Measurements from ENCODE around the gene CFAP99.

The CFAP99 gene

DNA sequence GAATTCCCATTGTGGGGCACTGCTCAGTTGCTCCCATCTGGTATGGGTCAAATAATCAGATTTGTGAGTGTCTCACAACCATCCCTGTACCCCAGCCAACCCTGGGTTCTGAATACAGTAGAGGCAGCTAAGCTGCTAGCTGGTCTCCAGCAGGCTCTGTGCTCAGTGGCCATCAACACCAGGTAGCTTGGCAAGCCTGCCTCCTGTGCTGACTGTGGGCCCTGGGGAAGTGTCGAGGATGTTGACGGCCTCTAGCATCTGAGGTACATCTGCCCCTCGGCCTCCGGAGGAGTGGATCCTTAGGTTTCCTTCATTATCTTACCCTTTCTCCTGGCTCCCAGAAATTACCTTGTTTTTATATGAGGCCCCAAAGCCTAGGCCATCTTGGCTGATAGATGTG lies 63.4 kb downstream of the CFAP99 start:
- Histone ChIP-seq H3K4me2 (no peak overlapping the region), H3K27me3 (ENCODE audit: insufficient read depth, low read depth) (no peaks in the 10 kb centered on the region), H2AFZ (ENCODE audit: low read depth) (no peak overlapping the region), H3K79me2 (ENCODE audit: insufficient read depth, low read depth) (peaks cover 97% of the 10 kb centered on the region), H3K4me3 (IDR thresholded peaks at IDR 0.05; ENCODE audit: insufficient read depth, low read depth, low read length) (no peak overlapping the region), H3K9ac (no peak overlapping the region), H3K4me1 (ENCODE audit: low read depth, poor library complexity, severe bottlenecking) (peaks cover 8% of the 10 kb centered on the region), H3K27ac (no peak overlapping the region), H4K20me1 (ENCODE audit: insufficient read depth) (peaks cover 30% of the 10 kb centered on the region), H3K36me3 (ENCODE audit: insufficient read depth) (no peaks in the 10 kb centered on the region)
- TF ChIP-seq, protein P1, sequence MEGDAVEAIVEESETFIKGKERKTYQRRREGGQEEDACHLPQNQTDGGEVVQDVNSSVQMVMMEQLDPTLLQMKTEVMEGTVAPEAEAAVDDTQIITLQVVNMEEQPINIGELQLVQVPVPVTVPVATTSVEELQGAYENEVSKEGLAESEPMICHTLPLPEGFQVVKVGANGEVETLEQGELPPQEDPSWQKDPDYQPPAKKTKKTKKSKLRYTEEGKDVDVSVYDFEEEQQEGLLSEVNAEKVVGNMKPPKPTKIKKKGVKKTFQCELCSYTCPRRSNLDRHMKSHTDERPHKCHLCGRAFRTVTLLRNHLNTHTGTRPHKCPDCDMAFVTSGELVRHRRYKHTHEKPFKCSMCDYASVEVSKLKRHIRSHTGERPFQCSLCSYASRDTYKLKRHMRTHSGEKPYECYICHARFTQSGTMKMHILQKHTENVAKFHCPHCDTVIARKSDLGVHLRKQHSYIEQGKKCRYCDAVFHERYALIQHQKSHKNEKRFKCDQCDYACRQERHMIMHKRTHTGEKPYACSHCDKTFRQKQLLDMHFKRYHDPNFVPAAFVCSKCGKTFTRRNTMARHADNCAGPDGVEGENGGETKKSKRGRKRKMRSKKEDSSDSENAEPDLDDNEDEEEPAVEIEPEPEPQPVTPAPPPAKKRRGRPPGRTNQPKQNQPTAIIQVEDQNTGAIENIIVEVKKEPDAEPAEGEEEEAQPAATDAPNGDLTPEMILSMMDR (conservative IDR thresholded peaks at IDR 0.05; ENCODE audit: low read depth, low read length) = no peak

DNA sequence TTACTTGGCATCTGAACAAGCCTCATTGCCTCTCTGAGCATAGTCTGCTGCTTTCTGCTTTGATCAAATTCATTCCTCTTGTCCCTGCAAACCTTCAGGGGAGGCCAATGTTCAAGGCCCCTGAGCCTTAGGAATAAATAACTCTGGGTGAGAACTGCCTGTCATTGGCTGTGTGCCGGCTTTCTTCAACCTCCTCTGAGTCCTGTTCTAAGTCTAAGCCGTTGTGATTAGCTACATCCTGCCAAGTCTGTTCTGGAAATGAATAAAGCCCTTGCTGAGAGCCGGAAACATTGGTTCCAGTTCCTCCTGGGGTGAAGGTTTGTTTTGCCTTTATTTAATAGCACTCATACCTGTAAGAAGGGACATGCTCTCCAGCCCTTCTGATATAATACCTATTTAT lies 63.9 kb downstream of the CFAP99 start:
- Histone ChIP-seq H3K27me3 (ENCODE audit: insufficient read depth, low read depth) (no peaks in the 10 kb centered on the region), H3K79me2 (ENCODE audit: insufficient read depth, low read depth) (peaks cover 94% of the 10 kb centered on the region), H2AFZ (ENCODE audit: low read depth) (no peak overlapping the region), H3K4me1 (ENCODE audit: low read depth, poor library complexity, severe bottlenecking) (peaks cover 13% of the 10 kb centered on the region), H3K27ac (no peak overlapping the region), H3K4me3 (IDR thresholded peaks at IDR 0.05; ENCODE audit: insufficient read depth, low read depth, low read length) (no peak overlapping the region), H3K9ac (no peak overlapping the region), H3K4me2 (no peak overlapping the region), H4K20me1 (ENCODE audit: insufficient read depth) (peaks cover 27% of the 10 kb centered on the region), H3K36me3 (ENCODE audit: insufficient read depth) (no peaks in the 10 kb centered on the region)
- TF ChIP-seq, protein P1 (conservative IDR thresholded peaks at IDR 0.05; ENCODE audit: low read depth, low read length) = no peak

DNA sequence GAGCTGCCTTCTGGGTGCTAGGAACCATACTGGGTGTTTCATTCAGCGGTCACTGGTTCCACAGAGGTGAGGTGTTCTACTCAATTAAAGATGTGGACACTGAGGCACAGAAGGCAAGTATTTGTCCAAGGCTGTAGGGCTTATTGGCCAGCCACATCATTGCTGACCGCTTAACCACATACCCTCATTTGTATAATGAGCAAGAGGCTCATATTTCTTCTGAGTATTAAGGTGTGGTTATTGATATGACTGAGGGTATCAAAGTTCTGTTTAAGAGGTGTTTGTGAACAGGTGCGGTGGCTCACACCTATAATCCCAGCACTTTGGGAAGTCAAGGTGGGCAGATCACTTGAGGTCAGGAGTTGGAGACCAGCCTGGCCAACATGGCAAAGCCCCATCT lies 64.5 kb downstream of the CFAP99 start:
- no peaks in the 10 kb centered on the region for H3K27me3 ChIP-seq (ENCODE audit: insufficient read depth, low read depth)
- H3K9ac ChIP-seq = no peak overlapping the region
- no peak overlapping the region for H2AFZ ChIP-seq (ENCODE audit: low read depth)
- H3K4me3 ChIP-seq (IDR thresholded peaks at IDR 0.05; ENCODE audit: insufficient read depth, low read depth, low read length) = no peak overlapping the region
- no peak overlapping the region for H3K4me2 ChIP-seq
- TF ChIP-seq, protein P1 (conservative IDR thresholded peaks at IDR 0.05; ENCODE audit: low read depth, low read length) = no peak
- peaks cover 94% of the 10 kb centered on the region for H3K79me2 ChIP-seq (ENCODE audit: insufficient read depth, low read depth)
- H3K27ac ChIP-seq = no peak overlapping the region
- peaks cover 26% of the 10 kb centered on the region for H4K20me1 ChIP-seq (ENCODE audit: insufficient read depth)
- H3K4me1 ChIP-seq (ENCODE audit: low read depth, poor library complexity, severe bottlenecking) = peaks cover 15% of the 10 kb centered on the region
- H3K36me3 ChIP-seq (ENCODE audit: insufficient read depth) = no peaks in the 10 kb centered on the region

- Histone ChIP-seq H3K9ac (no peak overlapping the region), H2AFZ (ENCODE audit: low read depth) (no peak overlapping the region), H3K36me3 (ENCODE audit: insufficient read depth) (no peaks in the 10 kb centered on the region), H3K79me2 (ENCODE audit: insufficient read depth, low read depth) (peaks cover 91% of the 10 kb centered on the region), H4K20me1 (ENCODE audit: insufficient read depth) (peaks cover 27% of the 10 kb centered on the region), H3K27me3 (ENCODE audit: insufficient read depth, low read depth) (no peaks in the 10 kb centered on the region), H3K4me2 (no peak overlapping the region), H3K4me1 (ENCODE audit: low read depth, poor library complexity, severe bottlenecking) (peaks cover 18% of the 10 kb centered on the region), H3K4me3 (IDR thresholded peaks at IDR 0.05; ENCODE audit: insufficient read depth, low read depth, low read length) (no peak overlapping the region), H3K27ac (no peak overlapping the region)
- TF ChIP-seq, protein P1 (conservative IDR thresholded peaks at IDR 0.05; ENCODE audit: low read depth, low read length) = no peak
Measured at GRCh38 chr4:2484185-2484584, 65.4 kb downstream of the CFAP99 start.
